Lower lobe of right lung (tissue), 2 donors: ENCODE data around the gene DUSP19. TPM values are rescaled to one million over a fixed set of nuclear protein-coding genes. Genes with fewer than 3 reads are reported as not detected.

Experiments
- ATAC-seq, 2 donors: fragments of 200-7000 bp; cut with Tn5 transposase; one replicate each; pipeline ENCODE4 v1.9.1; 2020 to 2022; ENCODE audit warnings: mild to moderate bottlenecking in 2 of 2, moderate library complexity in 2 of 2
- DNase-seq: peaks from one replicate; pipeline ENCODE4 v3.0.0-alpha.2; 2020
- H3K27ac ChIP-seq: fragments of 200-600 bp; one replicate; pipeline ENCODE4 v1.8.0; 2022
- H3K27me3 ChIP-seq: fragments of 200-600 bp; one replicate; pipeline ENCODE4 v1.8.0; 2022; ENCODE audit warnings: low read depth
- H3K36me3 ChIP-seq: fragments of 200-600 bp; one replicate; pipeline ENCODE4 v1.8.0; 2022; ENCODE audit warnings: mild to moderate bottlenecking
- H3K4me1 ChIP-seq: fragments of 200-600 bp; one replicate; pipeline ENCODE4 v1.8.0; 2022
- H3K4me3 ChIP-seq: fragments of 200-600 bp; one replicate; pipeline ENCODE4 v1.8.0; 2022; ENCODE audit warnings: mild to moderate bottlenecking
- H3K9me3 ChIP-seq: fragments of 200-600 bp; one replicate; pipeline ENCODE4 v1.8.0; 2022
- intact Hi-C: fragments of 100-400 bp; cut with DNase I; formaldehyde crosslinking; loops from one replicate; pipeline ENCODE4 v1.11.0; 2022
- long read RNA-seq: library from polyadenylated mRNA; unstranded; transcript quantifications from one replicate; pipeline ENCODE4 v2.0.0, GENCODE V29; 2021
- total RNA-seq: library from RNA; stranded (reverse); fragmentation: NEBNext Ultra II Directional; extraction: Animal tissue kit (Norgen Biotek cat#: 25700); gene quantifications from one replicate; pipeline ENCODE4 v1.2.1, GENCODE V29; 2021
- TF ChIP-seq, protein P1 (sequence below): fragments of 200-600 bp; IDR thresholded peaks from one replicate; pipeline ENCODE4 v1.8.0; 2022; ENCODE audit warnings: antibody characterized with exemption, mild to moderate bottlenecking
- donor health status: DM: no; HTN: yes; CAD: no; lungs with severe emphysema.

The DUSP19 gene
- total RNA-seq = 5.6 TPM
- long read RNA-seq, full-length matches to known transcripts = 4 of 5 reads
- long read RNA-seq, partial matches to known transcripts = 0 of 5 reads
- long read RNA-seq, other reads (novel, unspliced or antisense) = 1 of 5 reads

- peak; percentile 79 for DNase-seq
- ATAC-seq = peak; percentile 96 to 98
- H3K27me3 ChIP-seq = no peaks in the 10 kb centered on the region
- H3K27ac ChIP-seq = peak within 1 kb of the TSS; percentile 86
- intact Hi-C loops = no loop called here
- H3K36me3 ChIP-seq = no peaks in the 10 kb centered on the region
- H3K4me1 ChIP-seq = peaks cover 14% of the 10 kb centered on the region
- TF ChIP-seq, protein P1, sequence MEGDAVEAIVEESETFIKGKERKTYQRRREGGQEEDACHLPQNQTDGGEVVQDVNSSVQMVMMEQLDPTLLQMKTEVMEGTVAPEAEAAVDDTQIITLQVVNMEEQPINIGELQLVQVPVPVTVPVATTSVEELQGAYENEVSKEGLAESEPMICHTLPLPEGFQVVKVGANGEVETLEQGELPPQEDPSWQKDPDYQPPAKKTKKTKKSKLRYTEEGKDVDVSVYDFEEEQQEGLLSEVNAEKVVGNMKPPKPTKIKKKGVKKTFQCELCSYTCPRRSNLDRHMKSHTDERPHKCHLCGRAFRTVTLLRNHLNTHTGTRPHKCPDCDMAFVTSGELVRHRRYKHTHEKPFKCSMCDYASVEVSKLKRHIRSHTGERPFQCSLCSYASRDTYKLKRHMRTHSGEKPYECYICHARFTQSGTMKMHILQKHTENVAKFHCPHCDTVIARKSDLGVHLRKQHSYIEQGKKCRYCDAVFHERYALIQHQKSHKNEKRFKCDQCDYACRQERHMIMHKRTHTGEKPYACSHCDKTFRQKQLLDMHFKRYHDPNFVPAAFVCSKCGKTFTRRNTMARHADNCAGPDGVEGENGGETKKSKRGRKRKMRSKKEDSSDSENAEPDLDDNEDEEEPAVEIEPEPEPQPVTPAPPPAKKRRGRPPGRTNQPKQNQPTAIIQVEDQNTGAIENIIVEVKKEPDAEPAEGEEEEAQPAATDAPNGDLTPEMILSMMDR = no peak
- peak within 1 kb of the TSS; percentile 73 for H3K4me3 ChIP-seq
- H3K9me3 ChIP-seq = no peaks in the 10 kb centered on the region
These were observed at the start of gene DUSP19 for GRCh38 chr2:183078464-183079138. TSS of gene DUSP19 (plus strand) at chr2:183078747. CDS start at chr2:183078934, 187 bp downstream.

DNA sequence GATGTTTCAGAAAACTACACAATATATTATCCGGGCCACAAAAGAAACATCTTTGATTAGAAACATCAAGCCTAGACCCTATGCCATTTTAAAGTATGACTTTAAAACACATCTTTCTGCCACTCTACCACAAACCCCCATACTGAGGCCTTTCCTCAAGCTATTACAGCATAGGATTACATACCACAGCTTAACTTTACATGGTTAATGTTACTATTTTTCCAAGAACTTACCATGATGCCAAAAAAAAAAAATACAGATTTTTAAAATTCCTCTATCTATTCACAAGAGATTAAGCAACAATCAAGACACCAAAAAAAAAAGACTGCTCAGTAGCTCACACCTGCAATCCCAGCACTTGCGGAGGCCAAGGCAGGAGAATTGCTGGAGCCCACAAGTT is 49.3 kb upstream of the DUSP19 start:
- no peak for DNase-seq
- ATAC-seq = no peak
- Histone ChIP-seq H3K9me3 (no peaks in the 10 kb centered on the region), H3K4me1 (peaks cover 34% of the 10 kb centered on the region), H3K36me3 (no peaks in the 10 kb centered on the region), H3K4me3 (no peak overlapping the region), H3K27ac (no peak overlapping the region), H3K27me3 (no peaks in the 10 kb centered on the region)
- intact Hi-C loops = no loop called here
- TF ChIP-seq, protein P1 = no peak

DNA sequence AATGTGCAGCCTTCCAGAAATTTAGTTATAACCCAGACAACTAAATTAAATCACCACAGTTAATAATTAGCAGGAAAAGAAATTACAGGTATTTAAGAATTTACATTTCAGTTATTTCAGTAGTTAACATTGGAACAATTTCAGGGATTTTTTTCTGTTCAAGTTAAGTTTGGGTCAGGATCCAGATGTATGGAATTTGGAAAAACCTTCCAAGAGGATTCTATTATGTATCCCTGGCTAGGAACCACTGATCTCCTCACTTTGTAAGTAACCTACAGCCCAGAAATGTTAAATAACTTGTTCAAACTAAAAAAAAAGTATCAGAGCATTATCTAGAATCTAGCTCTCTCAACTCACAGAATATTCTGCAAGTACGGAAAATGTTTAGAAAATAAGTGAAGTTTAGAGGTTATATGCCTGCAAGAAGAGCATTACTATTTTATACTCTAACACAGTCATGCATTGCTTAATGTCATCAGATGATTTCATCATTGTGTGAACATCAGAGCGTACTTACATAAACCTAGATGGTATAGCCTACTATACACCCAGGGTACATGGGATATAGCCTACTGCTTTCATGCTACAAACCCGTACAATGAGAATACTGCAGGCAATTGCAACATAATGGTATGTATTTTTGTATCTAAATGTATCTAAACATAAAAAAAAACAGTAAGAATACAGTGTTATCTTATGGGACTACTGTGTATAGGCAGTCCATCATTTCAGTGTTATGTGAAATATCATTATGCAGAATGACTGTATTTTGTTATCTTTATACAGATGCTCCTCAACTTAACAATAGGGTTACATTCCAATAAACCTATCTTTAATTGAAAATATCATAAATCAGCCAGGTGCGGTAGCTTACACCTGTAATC is 46.4 kb upstream of the DUSP19 start:
- H3K27me3 ChIP-seq = no peaks in the 10 kb centered on the region
- H3K36me3 ChIP-seq = no peaks in the 10 kb centered on the region
- H3K27ac ChIP-seq = no peak overlapping the region
- no peaks in the 10 kb centered on the region for H3K9me3 ChIP-seq
- no peak overlapping the region for H3K4me3 ChIP-seq
- ATAC-seq = no peak
- TF ChIP-seq, protein P1 = no peak
- intact Hi-C loops = no loop called here
- peaks cover 61% of the 10 kb centered on the region for H3K4me1 ChIP-seq
- no peak for DNase-seq

GRCh38 chr2:183033951-183034350 is 44.6 kb upstream of the DUSP19 start:
- no peaks in the 10 kb centered on the region for H3K36me3 ChIP-seq
- no peak for DNase-seq
- H3K4me3 ChIP-seq = no peak overlapping the region
- H3K27me3 ChIP-seq = peaks cover 3% of the 10 kb centered on the region
- no peak overlapping the region for H3K27ac ChIP-seq
- intact Hi-C loops = no loop called here
- TF ChIP-seq, protein P1 = no peak
- H3K9me3 ChIP-seq = no peaks in the 10 kb centered on the region
- peaks cover 61% of the 10 kb centered on the region for H3K4me1 ChIP-seq
- no peak for ATAC-seq

DNA sequence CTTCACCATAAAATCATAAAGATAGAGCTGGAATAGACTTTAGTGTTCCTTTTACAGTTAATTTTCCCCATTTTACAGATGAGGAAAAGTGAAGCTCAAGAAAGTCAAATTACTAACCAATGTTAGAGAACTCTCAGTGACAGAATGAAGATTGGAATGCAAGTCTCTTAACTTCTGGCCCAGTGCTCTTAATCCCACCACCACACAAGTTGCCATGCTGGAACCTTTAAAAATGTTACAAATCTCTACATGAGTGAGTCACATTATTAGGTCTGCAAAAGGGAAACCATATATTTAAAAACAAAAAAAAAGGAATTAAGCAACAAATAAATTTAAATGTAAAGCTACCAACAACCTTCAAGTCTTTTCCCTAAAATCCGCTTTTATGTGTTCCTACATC is 43.7 kb upstream of the DUSP19 start:
- intact Hi-C loops = no loop called here
- Histone ChIP-seq H3K27ac (no peak overlapping the region), H3K27me3 (peaks cover 7% of the 10 kb centered on the region), H3K4me3 (no peak overlapping the region), H3K9me3 (no peaks in the 10 kb centered on the region), H3K4me1 (peaks cover 61% of the 10 kb centered on the region), H3K36me3 (no peaks in the 10 kb centered on the region)
- DNase-seq (no peak), ATAC-seq (no peak)
- TF ChIP-seq, protein P1 = no peak
